H1 (cell line): Measurements from ENCODE around the gene NDUFS7. TPM values are rescaled to one million over a fixed set of nuclear protein-coding genes. Genes with fewer than 3 reads are reported as not detected.

Experiments used
- KDM5A ChIP-seq: fragments of 200-600 bp; IDR thresholded peaks from 2 replicates; pipeline ENCODE4 v1.7.1; 2012; ENCODE audit warnings: mild to moderate bottlenecking, low read length, inconsistent platforms, mixed read lengths
- NRF1 ChIP-seq: IDR thresholded peaks from 2 replicates; pipeline ENCODE4 v1.6.1; 2011; ENCODE audit warnings: mild to moderate bottlenecking, low read depth, low read length, improper control_type of control experiment
- SP1 ChIP-seq: IDR thresholded peaks from 2 replicates; pipeline ENCODE4 v1.6.1; 2011; ENCODE audit warnings: low read depth, low read length
- polyA plus RNA-seq, 7 experiments: library from polyadenylated mRNA; depleted of rRNA in 3 of 7; stranded (reverse) in 5 of 7; unstranded in 2 of 7; fragments of >200 nt in 5 of 7; fragments of 200-250 nt in 2 of 7; gene quantifications; 1 replicate in 5 of 7; 2 replicates in 1 of 7; 4 replicates in 1 of 7; pipeline versions ENCODE4 v1.2.1 to v1.2.3, GENCODE V29; 2011 to 2013; ENCODE audit warnings: missing spikeins in 2 of 7, mixed read lengths in 2 of 7
- total RNA-seq: library from RNA; stranded (reverse); fragmentation: NEBNext Ultra II Directional; extraction: Animal tissue kit (Norgen Biotek cat#: 25700); gene quantifications from 2 replicates; pipeline ENCODE4 v1.2.1, GENCODE V29; 2021
- TF ChIP-seq, protein P1 (sequence below): IDR thresholded peaks from 2 replicates; pipeline ENCODE4 v1.6.1; 2012; ENCODE audit warnings: low read length, inconsistent platforms

The NDUFS7 gene
- total and polyA plus RNA-seq, 2 of the 8 experiments (the other 6 are each of a cell fraction or from before 2014, with no cell fraction given): 78.1 to 309 TPM

DNA sequence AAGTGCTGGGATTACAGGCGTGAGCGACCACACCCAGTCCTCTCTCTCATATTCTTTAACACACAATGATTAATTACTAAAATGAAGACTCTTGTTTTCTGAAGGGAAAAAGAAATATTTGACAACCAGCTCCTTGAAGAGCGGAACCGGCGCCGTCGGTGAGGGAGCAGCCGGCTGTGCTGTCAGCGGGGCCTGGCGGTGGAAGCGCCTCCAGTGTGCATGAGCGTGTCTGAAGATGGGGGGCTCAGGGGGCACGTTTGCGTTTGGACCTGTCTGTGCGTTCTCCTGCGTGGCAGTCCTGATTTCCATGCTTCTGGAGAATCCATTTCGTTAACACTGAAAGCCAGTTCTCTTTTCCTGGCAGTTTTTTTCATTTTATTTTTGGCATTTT, 7.3 kb upstream of the NDUFS7 start (continued):
- TF ChIP-seq, protein P1, sequence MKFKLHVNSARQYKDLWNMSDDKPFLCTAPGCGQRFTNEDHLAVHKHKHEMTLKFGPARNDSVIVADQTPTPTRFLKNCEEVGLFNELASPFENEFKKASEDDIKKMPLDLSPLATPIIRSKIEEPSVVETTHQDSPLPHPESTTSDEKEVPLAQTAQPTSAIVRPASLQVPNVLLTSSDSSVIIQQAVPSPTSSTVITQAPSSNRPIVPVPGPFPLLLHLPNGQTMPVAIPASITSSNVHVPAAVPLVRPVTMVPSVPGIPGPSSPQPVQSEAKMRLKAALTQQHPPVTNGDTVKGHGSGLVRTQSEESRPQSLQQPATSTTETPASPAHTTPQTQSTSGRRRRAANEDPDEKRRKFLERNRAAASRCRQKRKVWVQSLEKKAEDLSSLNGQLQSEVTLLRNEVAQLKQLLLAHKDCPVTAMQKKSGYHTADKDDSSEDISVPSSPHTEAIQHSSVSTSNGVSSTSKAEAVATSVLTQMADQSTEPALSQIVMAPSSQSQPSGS: no peak
- no peak for TF ChIP-seq NRF1
- TF ChIP-seq KDM5A: no peak
- TF ChIP-seq SP1: no peak
